MV-4-11 (cell line): ENCODE data around the gene ZNF831.
A peak's percentile ranks its signal among the peaks of the same experiment; 100 is the strongest.

Experiments used
- DNase-seq: peaks from one replicate; lab custom pipeline; 2025; lab: John Stamatoyannopoulos, UW

The ZNF831 gene

DNA sequence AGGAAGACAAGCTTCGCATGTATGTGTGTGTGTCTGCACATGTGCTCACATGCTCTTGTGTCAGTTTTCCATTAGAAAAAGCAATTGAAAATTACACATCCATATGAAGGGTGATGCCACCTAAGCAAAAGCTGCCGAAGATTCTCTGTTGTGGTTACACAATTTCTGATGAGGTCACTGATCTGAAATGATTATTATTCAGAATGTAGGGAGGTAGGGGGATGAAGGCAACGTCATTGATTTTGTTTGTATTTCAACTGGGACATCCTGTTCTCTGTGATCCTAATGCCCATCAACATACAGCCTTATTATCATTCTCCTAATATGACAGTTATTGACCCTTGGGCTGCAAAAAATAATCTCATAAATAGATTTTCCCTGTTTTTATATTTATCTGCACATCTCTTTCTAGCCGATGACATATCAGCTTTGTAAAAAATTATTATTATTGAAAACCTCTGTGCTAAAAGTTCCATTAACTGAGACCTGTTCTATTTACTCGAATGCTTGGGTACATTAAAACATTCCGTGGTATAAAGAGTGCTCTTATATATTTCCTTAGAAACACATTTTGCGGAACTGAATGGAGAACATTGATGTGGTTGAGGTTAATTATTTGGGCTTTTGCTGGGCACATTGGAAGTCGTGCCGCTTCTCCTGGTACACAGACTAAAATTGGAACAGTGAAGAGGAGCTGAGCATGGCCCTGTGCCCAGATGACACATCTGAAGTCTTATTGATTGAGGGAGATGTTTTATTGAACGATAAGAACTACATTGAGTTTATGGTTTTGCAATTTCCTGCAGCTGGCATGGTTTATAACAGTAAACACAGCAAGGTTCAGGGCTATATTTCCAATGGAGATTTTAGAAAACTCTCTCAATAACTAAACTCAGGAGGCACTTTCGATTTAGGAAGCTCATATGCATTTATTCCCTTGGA, 51.3 kb downstream of the ZNF831 start:
- DNase-seq, result peak; percentile 41

DNA sequence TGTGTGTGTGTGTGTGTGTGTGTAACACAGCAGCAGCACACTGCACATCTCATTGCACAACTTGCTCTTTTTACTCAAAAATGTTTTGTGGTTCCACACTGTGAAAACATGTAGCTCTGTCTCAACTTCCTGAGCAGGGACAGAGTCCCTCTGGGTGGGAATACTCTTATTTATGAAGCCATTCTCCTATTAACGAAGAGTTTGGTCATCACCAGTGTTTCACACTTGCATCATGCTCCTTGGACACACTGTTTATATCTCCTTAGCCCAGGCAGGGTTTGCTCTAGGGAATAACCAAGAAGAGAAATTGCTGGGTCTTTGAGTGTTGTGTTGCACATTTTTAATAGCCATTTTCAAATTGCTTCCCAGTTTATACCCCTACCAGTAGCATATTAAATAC, 53.6 kb downstream of the ZNF831 start:
- DNase-seq, result peak; percentile 58

GRCh38 chr20:59217794-59218280, 54.2 kb downstream of the ZNF831 start:
- DNase-seq, result no peak

DNA sequence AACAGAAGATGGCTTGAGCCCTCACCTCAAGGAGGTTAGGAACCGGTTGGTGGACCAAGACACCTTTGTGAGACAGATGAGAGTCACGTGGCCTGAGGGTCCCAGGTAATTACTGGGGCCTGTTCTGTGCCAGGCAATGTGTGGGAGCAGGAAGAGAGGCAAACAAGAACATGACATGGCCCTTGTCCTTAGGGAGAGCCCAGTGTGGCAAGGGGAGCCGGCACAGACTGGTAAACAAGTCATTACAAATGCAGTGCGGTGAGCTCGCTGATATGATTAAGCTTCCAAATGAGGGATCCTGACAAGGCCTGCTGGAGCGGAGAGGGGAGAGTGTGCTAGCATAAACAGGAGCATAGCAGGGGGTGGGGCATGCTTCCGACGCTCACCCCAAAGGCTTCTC, 55.6 kb downstream of the ZNF831 start:
- DNase-seq, result no peak

- no peak for DNase-seq
These were observed 56.5 kb downstream of the ZNF831 start for GRCh38 chr20:59220161-59220560.

DNA sequence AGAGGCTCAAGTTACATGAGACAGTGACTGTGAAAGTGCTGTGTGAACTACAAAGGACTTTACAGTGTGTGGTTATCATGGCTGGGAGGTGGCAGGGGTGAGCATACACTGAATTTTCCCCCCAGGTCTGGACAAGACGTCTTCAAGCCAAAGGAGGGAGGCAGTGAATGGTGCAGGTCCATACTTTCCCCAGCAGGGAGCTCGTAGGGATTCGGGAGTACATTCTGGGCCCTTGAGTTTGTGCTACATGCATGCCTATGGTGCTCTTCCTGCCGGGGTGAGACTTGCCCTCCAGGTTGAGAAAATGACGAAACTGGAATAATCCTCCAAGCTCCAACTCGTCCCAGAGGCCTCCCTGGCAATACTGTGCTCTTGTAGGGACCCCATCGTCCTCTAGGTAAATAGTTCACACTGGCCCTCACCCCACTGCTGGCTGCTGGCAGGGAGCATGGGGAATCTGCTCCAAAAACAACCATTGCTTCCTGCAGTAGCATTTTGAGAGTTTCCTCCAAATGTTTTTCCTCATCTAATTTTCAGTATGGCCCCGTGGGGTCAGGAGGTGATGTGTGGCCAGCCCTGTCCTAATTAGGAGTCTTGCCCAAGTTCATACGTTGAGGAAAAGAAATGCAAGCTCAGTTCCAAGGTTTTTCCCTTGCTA, 57.6 kb downstream of the ZNF831 start:
- no peak for DNase-seq

GRCh38 chr20:59221707-59222252, 58.2 kb downstream of the ZNF831 start:
- DNase-seq, result no peak

- DNase-seq, result peak; percentile 64
These were observed 58.9 kb downstream of the ZNF831 start for GRCh38 chr20:59222253-59223181.

DNA sequence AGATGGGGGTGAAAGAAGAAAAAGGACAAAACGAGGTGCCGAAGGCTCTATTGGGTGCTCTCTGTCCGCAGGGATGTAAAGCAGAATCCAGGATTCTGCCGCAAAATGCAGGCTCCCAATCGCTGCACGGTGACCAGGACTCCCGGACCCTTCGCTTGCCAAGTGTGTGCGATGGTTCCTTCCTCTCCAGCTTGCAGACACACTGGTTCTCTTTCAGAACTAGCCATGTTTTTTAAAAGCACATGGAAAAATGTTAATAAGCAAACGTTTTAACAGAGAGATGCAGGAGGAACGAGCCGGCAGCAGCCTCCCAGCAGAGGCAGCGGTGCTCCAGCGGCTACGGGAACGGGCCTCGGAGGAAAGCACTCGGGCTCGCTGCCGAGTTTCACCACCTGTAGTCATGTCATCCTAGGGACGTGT, 59.6 kb downstream of the ZNF831 start:
- DNase-seq, result no peak

DNA sequence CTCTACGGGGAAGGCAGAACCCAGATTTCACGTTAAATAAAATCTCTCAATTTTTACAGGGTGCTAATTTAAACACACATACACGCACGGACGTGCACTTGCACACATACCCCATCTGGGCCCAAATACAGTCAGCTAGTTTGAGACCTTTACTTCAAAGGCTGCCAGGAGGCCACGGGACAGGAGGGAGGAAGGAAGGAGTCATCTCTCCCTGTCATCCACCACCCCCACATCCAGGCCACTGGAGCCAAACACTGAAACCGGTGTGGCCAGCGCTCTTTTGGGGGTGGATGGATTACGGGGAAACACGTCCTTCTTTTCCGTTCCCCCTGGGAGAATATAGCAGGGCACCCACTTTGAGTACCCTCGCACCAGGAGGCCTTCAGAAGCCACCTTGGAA, 60.1 kb downstream of the ZNF831 start:
- no peak for DNase-seq

DNA sequence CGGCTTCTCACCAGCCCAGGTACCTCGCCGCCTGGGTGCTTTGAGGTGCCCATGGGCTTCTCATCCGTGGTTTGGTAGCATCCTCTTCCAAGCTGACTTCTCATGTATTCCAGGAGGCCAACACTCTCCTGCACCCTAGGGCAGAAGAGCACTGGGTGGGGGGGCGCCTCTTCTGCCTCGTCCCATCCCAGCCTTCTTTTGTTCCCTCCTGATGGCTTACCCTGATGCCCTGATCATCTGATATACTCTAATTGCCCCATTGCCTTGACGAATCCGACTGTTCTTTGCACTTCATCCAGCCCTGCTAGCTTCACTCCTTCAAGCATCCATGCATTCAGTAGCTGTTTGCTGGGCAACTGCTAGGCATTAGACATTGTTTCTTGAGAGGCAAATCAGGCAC, 60.6 kb downstream of the ZNF831 start:
- no peak for DNase-seq

- DNase-seq, result no peak
These were observed 66.8 kb downstream of the ZNF831 start for GRCh38 chr20:59230385-59230784.

GRCh38 chr20:59231124-59231804, 67.6 kb downstream of the ZNF831 start:
- no peak for DNase-seq

DNA sequence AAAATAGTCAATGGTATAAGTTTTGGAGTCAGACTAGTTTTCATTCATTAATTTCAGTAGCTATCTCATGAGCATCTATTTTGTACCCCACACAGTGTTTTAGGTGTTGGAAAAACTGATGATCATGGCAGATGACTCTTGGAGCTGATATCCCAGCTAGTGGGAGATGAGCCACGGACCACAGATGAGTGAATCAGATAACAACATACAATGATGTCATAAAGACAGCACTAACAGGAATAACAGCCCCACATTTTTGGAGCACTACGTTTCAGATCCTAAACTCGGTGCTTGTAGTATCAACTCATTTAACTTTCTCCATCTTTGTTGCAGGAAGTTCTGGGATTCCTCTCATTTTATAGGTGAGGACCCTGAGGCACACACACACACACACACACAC, 69.0 kb downstream of the ZNF831 start:
- no peak for DNase-seq

DNA sequence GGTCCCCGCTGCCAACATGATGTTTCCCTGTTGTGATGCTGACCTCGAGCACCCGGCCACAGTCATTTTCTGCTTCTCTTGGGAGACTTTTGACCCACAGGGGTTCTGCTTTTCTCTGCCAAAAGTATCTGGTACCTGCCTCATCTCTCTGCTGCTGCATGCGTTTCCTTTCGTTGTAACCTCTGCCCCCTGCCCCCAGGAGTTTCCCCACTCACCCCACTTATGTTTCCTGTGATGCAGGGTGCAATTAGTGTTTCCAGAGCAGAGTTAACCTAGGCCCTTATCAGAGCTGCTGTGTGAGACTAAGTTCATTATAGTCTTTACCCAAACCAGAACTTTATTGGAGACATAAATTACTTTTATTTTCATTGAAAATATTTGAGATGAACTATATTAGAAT, 71.6 kb downstream of the ZNF831 start:
- DNase-seq, result no peak

GRCh38 chr20:59240006-59240405, 76.4 kb downstream of the ZNF831 start:
- DNase-seq, result no peak

DNA sequence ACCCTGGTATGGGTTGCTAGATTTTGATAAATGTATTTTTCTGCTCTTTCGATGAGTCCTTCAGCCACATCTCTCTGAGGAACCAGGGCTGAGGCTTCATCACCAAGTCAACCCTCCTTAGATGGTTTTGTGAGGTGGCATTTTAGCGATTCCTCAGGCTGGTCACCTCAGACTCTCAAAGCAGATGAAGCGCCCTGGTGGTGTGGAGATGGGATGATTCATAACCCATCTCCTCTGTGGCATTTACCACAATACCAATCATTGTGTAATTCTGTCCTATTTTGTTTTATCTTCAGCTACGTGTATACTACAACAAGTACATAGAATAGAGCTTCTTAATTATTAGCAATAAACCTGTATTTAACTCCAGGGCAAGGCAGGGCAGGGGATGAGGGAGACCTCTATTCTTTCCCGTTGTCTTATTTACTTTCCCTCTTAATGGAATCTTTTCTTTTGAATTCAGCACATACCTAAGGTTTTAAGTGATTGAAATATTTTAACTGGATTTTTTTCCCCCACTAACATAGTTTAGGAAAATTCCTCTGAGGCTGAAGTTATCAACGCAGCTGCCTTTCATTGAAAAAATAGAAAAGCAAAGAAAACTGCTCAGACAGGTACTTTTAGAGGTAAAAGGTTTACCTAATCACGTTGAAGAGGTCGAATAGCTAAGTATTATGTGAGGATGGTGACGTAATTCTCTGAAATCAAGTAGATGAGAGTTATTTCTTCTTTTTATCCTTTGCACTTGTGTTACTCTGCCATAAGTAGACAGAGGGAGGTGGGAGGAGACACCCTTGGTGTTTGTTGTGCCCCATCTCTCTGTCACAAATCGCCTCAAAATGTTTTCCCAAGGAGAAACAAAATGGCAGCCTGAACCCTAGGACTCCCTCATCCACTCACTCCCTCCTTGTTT, 79.3 kb downstream of the ZNF831 start:
- DNase-seq, result peak; percentile 91

GRCh38 chr20:59246691-59247400, 83.2 kb downstream of the ZNF831 start:
- no peak for DNase-seq
